OCI-LY3 (cell line): ENCODE measurements around the gene PTH.
A peak's percentile ranks its signal among the peaks of the same experiment; 100 is the strongest.

ENCODE experiments used
- H2AFZ ChIP-seq: fragments of 200-600, 300-600 bp; shearing (Covaris generic); 2 replicates; pipeline ENCODE4 v1.6.0; 2014; ENCODE audit warnings: antibody characterized with exemption, low read depth, low read length
- H3K27ac ChIP-seq: fragments of 200-600, 300-600 bp; sonication (generic); 2 replicates; pipeline ENCODE4 v1.5.1; 2014; ENCODE audit warnings: mild to moderate bottlenecking, low read length, moderate library complexity, mixed read lengths
- H3K27me3 ChIP-seq: fragments of 200-600, 300-600 bp; sonication (generic); 2 replicates; pipeline ENCODE4 v1.6.1; 2014; ENCODE audit warnings: low read depth, low read length, mixed read lengths
- H3K36me3 ChIP-seq: fragments of 200-600, 300-600 bp; sonication (generic); replicated peaks from 2 replicates; pipeline ENCODE3; 2014; ENCODE audit warnings: low read depth, low read length, mixed read lengths
- H3K4me1 ChIP-seq: fragments of 300-600, 200-600 bp; sonication (generic); 2 replicates; pipeline ENCODE4 v1.6.1; 2014; ENCODE audit warnings: low read length, mixed read lengths
- H3K4me2 ChIP-seq: fragments of 200-600, 300-600 bp; sonication (generic); 2 replicates; pipeline ENCODE4 v1.6.1; 2014; ENCODE audit warnings: low read length, mixed read lengths
- H3K4me3 ChIP-seq: fragments of 300-600, 200-600 bp; sonication (generic); 2 replicates; pipeline ENCODE4 v1.5.1; 2014; ENCODE audit warnings: antibody characterized with exemption, mild to moderate bottlenecking, low read length, moderate library complexity
- H3K79me2 ChIP-seq: fragments of 300-600, 200-600 bp; shearing (Covaris generic); 2 replicates; pipeline ENCODE4 v1.6.1; 2014; ENCODE audit warnings: mild to moderate bottlenecking, low read length, mixed read lengths
- H3K9ac ChIP-seq: fragments of 300-600, 200-600 bp; shearing (Covaris generic); 2 replicates; pipeline ENCODE4 v1.6.0; 2014; ENCODE audit warnings: mild to moderate bottlenecking, low read length, moderate library complexity
- H3K9me3 ChIP-seq: fragments of 200-600, 300-600 bp; shearing (Covaris generic); 2 replicates; pipeline ENCODE4 v1.6.1; 2014; ENCODE audit warnings: low read length, mixed read lengths; ENCODE audit not compliant: insufficient read depth
- H4K20me1 ChIP-seq: fragments of 200-600, 300-600 bp; sonication (generic); 2 replicates; pipeline ENCODE4 v1.6.1; 2016; ENCODE audit warnings: low read length, mixed read lengths; ENCODE audit not compliant: insufficient read depth
- CTCF ChIP-seq: fragments of 200-600, 300-600 bp; sonication (generic); IDR thresholded peaks from 2 replicates; pipeline ENCODE4 v1.5.1; 2014; ENCODE audit warnings: antibody characterized with exemption, low read length, low read depth
- EZH2phosphoT487 ChIP-seq: fragments of 200-600 bp; shearing (Covaris generic); IDR thresholded peaks from 2 replicates; pipeline ENCODE4 v1.6.1; 2018; ENCODE audit warnings: antibody characterized with exemption, mixed run types, low read depth

Gene PTH

GRCh38 chr11:13487661-13488030, 8.2 kb downstream of the PTH start:
- no peaks in the 10 kb centered on the region for H4K20me1 ChIP-seq
- no peaks in the 10 kb centered on the region for H3K79me2 ChIP-seq
- no peaks in the 10 kb centered on the region for H3K27me3 ChIP-seq
- H3K9me3 ChIP-seq, result no peaks in the 10 kb centered on the region
- no peak overlapping the region for H3K27ac ChIP-seq
- no peaks in the 10 kb centered on the region for H3K4me1 ChIP-seq
- peak overlapping the region; percentile 75 for H3K4me3 ChIP-seq
- TF ChIP-seq CTCF (peak; percentile 52), EZH2phosphoT487 (no peak)
- H2AFZ ChIP-seq, result peak overlapping the region; percentile 91
- peak overlapping the region; percentile 48 for H3K9ac ChIP-seq
- H3K36me3 ChIP-seq, result no peaks in the 10 kb centered on the region
- H3K4me2 ChIP-seq, result peak overlapping the region; percentile 70

- no peak overlapping the region for H3K27ac ChIP-seq
- H3K4me3 ChIP-seq, result peak overlapping the region; percentile 75
- peak overlapping the region; percentile 70 for H3K4me2 ChIP-seq
- no peaks in the 10 kb centered on the region for H3K9me3 ChIP-seq
- no peaks in the 10 kb centered on the region for H3K4me1 ChIP-seq
- H2AFZ ChIP-seq, result peak overlapping the region; percentile 91
- H3K79me2 ChIP-seq, result no peaks in the 10 kb centered on the region
- H3K9ac ChIP-seq, result peak overlapping the region; percentile 48
- no peaks in the 10 kb centered on the region for H4K20me1 ChIP-seq
- TF ChIP-seq EZH2phosphoT487, result no peak
- TF ChIP-seq CTCF, result peak; percentile 56
- no peaks in the 10 kb centered on the region for H3K36me3 ChIP-seq
- H3K27me3 ChIP-seq, result no peaks in the 10 kb centered on the region
Measured at GRCh38 chr11:13486926-13487660, 8.7 kb downstream of the PTH start.

- Histone ChIP-seq H3K4me3 (no peak overlapping the region), H3K27me3 (no peaks in the 10 kb centered on the region; the same call in 1 of the 2 replicates), H3K27ac (no peak overlapping the region), H3K9ac (no peak overlapping the region), H3K79me2 (no peaks in the 10 kb centered on the region), H2AFZ (no peak overlapping the region), H3K36me3 (no peaks in the 10 kb centered on the region), H3K4me2 (no peak overlapping the region), H3K4me1 (no peaks in the 10 kb centered on the region), H3K9me3 (no peaks in the 10 kb centered on the region), H4K20me1 (no peaks in the 10 kb centered on the region)
- no peak for TF ChIP-seq CTCF
- no peak for TF ChIP-seq EZH2phosphoT487
Measured at GRCh38 chr11:13480198-13480597, 15.6 kb downstream of the PTH start.

- H2AFZ ChIP-seq, result no peak overlapping the region
- no peaks in the 10 kb centered on the region for H3K36me3 ChIP-seq
- no peak overlapping the region for H3K9ac ChIP-seq
- TF ChIP-seq EZH2phosphoT487 (no peak), CTCF (no peak)
- H3K4me2 ChIP-seq, result no peak overlapping the region
- no peaks in the 10 kb centered on the region for H3K79me2 ChIP-seq
- no peaks in the 10 kb centered on the region for H3K4me1 ChIP-seq
- H3K27ac ChIP-seq, result no peak overlapping the region
- no peaks in the 10 kb centered on the region; the same call in 1 of the 2 replicates for H3K27me3 ChIP-seq
- no peak overlapping the region for H3K4me3 ChIP-seq
- H3K9me3 ChIP-seq, result no peaks in the 10 kb centered on the region
- no peaks in the 10 kb centered on the region for H4K20me1 ChIP-seq
Measured at GRCh38 chr11:13479688-13480087, 16.1 kb downstream of the PTH start.
